Adrenal gland (tissue), 12 donors: ENCODE data around the gene LRP8. TPM values are rescaled to one million over a fixed set of nuclear protein-coding genes. Genes with fewer than 3 reads are reported as not detected.

ENCODE experiments used
- DNase-seq, 7 donors: peaks; one replicate each; pipeline ENCODE4 v3.0.0-alpha.2; 2019 to 2020
- H3K27ac ChIP-seq, 5 donors: fragments of 200-600 bp; sonication (generic) in 4 of 5; 1 replicate in 3 of 5; 2 replicates in 2 of 5; pipeline versions ENCODE4 v1.5.1 to v1.8.0; 2016 to 2020; ENCODE audit warnings: mild to moderate bottlenecking in 1 of 5
- H3K27me3 ChIP-seq: fragments of 200-600 bp; 2 replicates; pipeline ENCODE4 v1.8.0; 2021
- H3K36me3 ChIP-seq, 2 donors: fragments of 200-600 bp; replicated peaks in 1 of 2; 1 replicate in 1 of 2; 2 replicates in 1 of 2; pipeline versions ENCODE4 v1.5.1 to v1.8.0; 2018 to 2022
- H3K4me1 ChIP-seq, 2 donors: fragments of 200-600 bp; replicated peaks in 1 of 2; 1 replicate in 1 of 2; 2 replicates in 1 of 2; pipeline versions ENCODE4 v1.5.1 to v1.8.0; 2018 to 2021
- H3K4me3 ChIP-seq, 4 donors: fragments of 200-600 bp; sonication (generic) in 3 of 4; one replicate each; pipeline ENCODE4 v1.5.1; 2016 to 2018
- H3K9me3 ChIP-seq, 3 donors: fragments of 200-600 bp; sonication (generic) in 1 of 3; replicated peaks in 1 of 3; 1 replicate in 2 of 3; 2 replicates in 1 of 3; pipeline versions ENCODE4 v1.5.1 to v1.8.0; 2016 to 2021
- POLR2A ChIP-seq, 2 donors: fragments of 450-650 bp; IDR thresholded peaks; one replicate each; pipeline ENCODE4 v1.6.1; 2017; ENCODE audit warnings: antibody characterized with exemption in 2 of 2, mild to moderate bottlenecking in 2 of 2, moderate library complexity in 1 of 2
- WGBS, 4 donors: extraction: QIAGEN DNeasy Blood & Tissue Kit in 2 of 4; methylation state at CpG; one replicate each; pipeline versions ENCODE4 v1.1.5 to v1.1.7; 2013 to 2017; 5-methylcytosine and 5-hydroxymethylcytosine counted together
- intact Hi-C, 2 donors: fragments of 100-400 bp; cut with DNase I; formaldehyde crosslinking; loops; one replicate each; pipeline versions ENCODE4 v1.14.1 to v1.15.0; 2022 to 2023
- polyA plus RNA-seq, 3 donors: library from polyadenylated mRNA; stranded (reverse); fragments of 200-250 nt in 2 of 3; fragments of 350-450 nt in 1 of 3; fragmentation: Illumina TruSeq in 1 of 3; extraction: RNeasy Lipid Tissue Mini Kit (QIAGEN cat#74804) in 1 of 3; gene quantifications; one replicate each; pipeline ENCODE4 v1.2.3, GENCODE V29; 2013 to 2014
- total RNA-seq, 9 donors: library from RNA; depleted of rRNA in 4 of 9; stranded (reverse); fragments of >200 nt in 4 of 9; fragments of 120-200 nt in 1 of 9; fragmentation: NEBNext Ultra II Directional in 1 of 9; extraction: Animal tissue kit (Norgen Biotek cat#: 25700) in 1 of 9; gene quantifications; one replicate each; pipeline versions ENCODE4 v1.1.0 to v1.2.4, GENCODE V29; 2013 to 2023
- TF ChIP-seq, protein P1 (sequence below), 6 experiments: fragments of 450-650 bp in 4 of 6; fragments of 200-600 bp in 2 of 6; sonication (generic) in 1 of 6; IDR thresholded peaks; 1 replicate in 5 of 6; 2 replicates in 1 of 6; pipeline versions ENCODE4 v1.5.1 to v1.8.0; 2016 to 2021; ENCODE audit warnings: antibody characterized with exemption in 6 of 6, mild to moderate bottlenecking in 2 of 6, moderate library complexity in 1 of 6
- donor health status: healthy with polysubstance abuse.
- donor health status: Bipolar disorder and iron deficiency.
- donor health status: DM: yes; HTN: yes; CAD: no.
- donor health status: DM: no; HTN: no; CAD: no.
- donor health status: DM: no; HTN: no; CAD: no.
- donor health status: DM: yes; HTN: yes; CAD: no.

LRP8 gene
- total and polyA plus RNA-seq, 12 donors: 0.64 to 7.6 (median 2.7) TPM

DNA sequence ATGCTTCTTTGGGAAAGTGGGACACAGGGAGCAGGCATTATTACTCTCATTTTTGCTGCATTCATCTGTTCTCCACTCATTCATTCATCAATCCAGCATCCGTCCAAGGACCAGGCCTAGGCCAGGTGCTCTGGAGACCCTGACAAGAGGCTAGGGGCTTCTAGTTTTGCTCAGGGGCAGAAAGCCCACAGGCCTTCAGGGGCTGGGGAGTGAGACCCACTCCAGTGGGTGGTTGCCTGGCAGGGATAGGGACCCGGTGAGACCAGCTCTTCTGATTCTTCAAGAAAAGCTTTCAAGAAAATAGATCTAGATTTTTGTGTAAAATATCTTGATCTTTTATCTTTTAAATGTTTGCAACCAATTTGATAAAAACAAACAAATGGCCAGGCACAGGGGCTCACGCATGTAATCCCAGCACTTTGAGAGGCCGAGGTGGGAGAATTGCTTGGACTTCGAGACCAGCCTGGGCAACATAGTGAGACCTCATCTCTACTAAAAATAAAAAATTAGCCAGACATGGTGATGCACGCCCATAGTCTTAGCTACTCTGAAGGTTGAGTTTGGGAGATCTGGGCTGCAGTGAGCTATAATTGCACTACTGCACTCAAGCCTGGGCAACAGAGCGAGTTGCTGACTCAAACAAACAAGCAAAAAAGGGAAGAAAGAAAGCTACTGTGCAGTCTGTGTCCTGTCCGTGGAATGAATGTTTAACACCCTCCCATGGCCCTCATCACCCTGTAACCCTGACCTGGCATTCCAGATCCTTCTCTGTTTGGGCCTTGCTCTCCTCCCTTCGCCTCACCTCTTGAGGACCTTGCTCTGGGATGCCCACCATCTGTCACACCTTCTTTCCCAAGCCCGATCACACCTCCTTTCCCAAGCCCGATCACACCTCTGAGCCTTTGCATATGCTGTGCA is 17.3 kb upstream of the LRP8 start:
- DNase-seq: peak in 3 of 7 donors; percentile 6 to 23 (median 9)

DNA sequence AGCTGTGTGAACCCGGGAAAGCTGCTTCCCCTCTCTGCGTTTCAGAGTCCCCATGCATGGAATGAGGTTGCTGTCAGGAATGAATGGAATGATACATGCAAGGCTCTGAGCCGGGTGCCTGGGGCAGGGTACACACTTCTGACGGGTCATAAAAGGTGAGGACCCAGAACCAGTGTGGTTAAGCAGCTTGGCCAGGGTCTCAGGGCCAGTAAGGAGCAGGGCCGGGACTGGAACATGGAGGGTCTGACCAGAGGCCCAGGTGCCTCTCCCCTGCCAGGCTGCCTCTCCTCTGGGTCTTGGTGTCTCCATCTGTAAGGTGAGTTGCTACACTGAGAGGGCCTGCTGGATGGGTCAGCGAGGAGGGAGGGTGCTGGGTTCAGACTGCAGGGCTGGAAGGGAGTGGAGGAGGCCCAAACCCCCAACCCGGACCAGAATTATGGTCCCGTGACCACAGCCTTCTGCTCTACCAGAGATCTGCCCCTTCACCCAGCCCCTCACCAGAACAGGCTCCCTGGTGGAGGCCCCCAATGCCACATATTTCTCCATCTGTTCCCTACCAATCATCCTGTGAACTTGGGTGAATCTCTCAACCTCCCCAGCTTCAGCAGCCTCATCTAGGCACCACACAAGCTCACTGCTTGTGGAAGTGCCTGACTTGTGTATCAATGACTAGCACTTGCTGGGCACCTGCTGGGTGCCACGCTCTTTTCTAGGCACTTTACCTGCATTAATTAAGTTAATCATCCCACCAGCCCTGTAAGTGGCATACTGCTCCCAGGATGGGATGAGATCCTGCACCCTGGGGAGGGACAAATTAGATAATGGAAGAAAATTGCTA is 16.2 kb upstream of the LRP8 start:
- TF ChIP-seq, protein P1, sequence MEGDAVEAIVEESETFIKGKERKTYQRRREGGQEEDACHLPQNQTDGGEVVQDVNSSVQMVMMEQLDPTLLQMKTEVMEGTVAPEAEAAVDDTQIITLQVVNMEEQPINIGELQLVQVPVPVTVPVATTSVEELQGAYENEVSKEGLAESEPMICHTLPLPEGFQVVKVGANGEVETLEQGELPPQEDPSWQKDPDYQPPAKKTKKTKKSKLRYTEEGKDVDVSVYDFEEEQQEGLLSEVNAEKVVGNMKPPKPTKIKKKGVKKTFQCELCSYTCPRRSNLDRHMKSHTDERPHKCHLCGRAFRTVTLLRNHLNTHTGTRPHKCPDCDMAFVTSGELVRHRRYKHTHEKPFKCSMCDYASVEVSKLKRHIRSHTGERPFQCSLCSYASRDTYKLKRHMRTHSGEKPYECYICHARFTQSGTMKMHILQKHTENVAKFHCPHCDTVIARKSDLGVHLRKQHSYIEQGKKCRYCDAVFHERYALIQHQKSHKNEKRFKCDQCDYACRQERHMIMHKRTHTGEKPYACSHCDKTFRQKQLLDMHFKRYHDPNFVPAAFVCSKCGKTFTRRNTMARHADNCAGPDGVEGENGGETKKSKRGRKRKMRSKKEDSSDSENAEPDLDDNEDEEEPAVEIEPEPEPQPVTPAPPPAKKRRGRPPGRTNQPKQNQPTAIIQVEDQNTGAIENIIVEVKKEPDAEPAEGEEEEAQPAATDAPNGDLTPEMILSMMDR (IDR thresholded peaks at IDR 0.05): no peak
- TF ChIP-seq POLR2A (IDR thresholded peaks at IDR 0.05): no peak
- no peaks in the 10 kb centered on the region for H3K4me1 ChIP-seq
- H3K27me3 ChIP-seq: peaks cover 2% of the 10 kb centered on the region
- no peak overlapping the region for H3K4me3 ChIP-seq
- no peaks in the 10 kb centered on the region for H3K36me3 ChIP-seq
- WGBS, 4 donors: 81 to 85% (median 83%) methylated on average over 8 to 9 of the region's 9 CpGs
- H3K27ac ChIP-seq: no peak overlapping the region
- no peaks in the 10 kb centered on the region for H3K9me3 ChIP-seq
- peak in 4 of 7 donors; percentile 5 to 31 (median 6) for DNase-seq
- intact Hi-C loops: no loop called here

More for the DNA sequence above, 17.3 kb upstream of the LRP8 start:
- no peak overlapping the region for H3K4me3 ChIP-seq
- intact Hi-C loops: no loop called here
- H3K9me3 ChIP-seq: no peaks in the 10 kb centered on the region
- no peaks in the 10 kb centered on the region for H3K4me1 ChIP-seq
- no peak overlapping the region for H3K27ac ChIP-seq
- no peaks in the 10 kb centered on the region for H3K36me3 ChIP-seq
- H3K27me3 ChIP-seq: no peaks in the 10 kb centered on the region
- 80 to 92% (median 89%) methylated on average over 11 of the region's 11 CpGs for WGBS, 4 donors
- TF ChIP-seq POLR2A (IDR thresholded peaks at IDR 0.05): no peak
- TF ChIP-seq, protein P1 (IDR thresholded peaks at IDR 0.05): no peak

DNA sequence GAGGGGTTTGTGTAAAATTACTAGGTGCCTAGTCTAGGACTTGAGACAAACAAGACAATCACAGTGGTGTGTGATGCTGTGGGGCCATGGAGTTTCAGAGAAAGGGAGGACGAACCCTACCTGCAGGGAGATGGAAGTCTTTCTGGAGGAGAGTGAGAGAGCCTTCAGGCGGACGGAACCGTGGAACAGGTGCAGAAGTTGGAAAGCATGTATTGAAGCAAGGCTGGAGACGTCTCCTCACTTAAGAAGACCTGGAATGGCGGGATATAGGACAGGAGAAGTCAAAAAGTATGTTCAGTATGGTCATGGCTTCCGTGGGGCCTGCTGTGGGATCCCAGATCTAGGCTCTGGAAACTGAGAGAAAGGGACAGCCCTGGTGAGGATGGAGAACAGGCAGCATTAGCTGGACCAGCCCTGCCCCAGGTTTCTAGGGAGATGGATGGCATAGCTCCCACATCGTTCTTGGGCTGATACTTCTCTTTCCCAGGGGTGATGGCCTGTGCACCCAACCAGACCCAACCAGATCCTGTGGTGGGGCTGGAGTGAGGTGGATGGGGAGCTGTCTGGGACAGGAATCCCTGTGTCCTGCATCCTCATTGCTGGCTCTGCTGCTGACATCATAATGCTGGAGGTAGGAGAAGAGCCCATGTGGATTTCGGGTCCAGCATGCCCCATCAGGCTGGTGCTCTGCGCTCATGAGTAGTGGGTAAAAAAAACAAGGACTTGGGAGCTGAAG is 15.0 kb upstream of the LRP8 start:
- Histone ChIP-seq H3K27ac (no peak overlapping the region), H3K4me1 (no peaks in the 10 kb centered on the region), H3K4me3 (no peak overlapping the region), H3K9me3 (no peaks in the 10 kb centered on the region), H3K27me3 (peaks cover 5% of the 10 kb centered on the region), H3K36me3 (no peaks in the 10 kb centered on the region)
- DNase-seq: peak in 3 of 7 donors; percentile 4 to 20 (median 5)
- intact Hi-C loops: no loop called here
- no peak for TF ChIP-seq POLR2A (IDR thresholded peaks at IDR 0.05)
- TF ChIP-seq, protein P1 (IDR thresholded peaks at IDR 0.05): no peak
- WGBS, 4 donors: 80 to 94% (median 82%) methylated on average over 10 of the region's 10 CpGs
